ENCODE data around the gene PCDHGB2.
A peak's percentile ranks its signal among the peaks of the same experiment; 100 is the strongest.

The PCDHGB2 gene

DNA sequence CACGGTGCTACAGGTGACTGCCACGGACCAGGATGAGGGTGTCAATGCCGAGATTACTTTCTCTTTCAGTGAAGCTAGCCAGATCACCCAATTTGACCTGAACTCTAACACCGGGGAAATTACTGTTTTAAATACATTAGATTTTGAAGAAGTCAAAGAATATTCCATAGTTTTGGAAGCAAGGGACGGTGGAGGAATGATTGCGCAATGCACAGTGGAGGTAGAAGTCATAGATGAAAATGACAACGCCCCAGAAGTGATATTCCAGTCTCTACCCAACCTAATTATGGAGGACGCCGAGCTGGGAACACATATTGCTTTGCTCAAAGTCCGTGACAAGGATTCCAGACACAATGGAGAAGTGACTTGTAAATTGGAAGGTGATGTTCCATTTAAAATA lies 28.9 kb downstream of the PCDHGB2 start:
- no peaks in the 10 kb centered on the region for H3F3A ChIP-seq (ENCODE audit: low read depth)
- no peak overlapping the region for H3K9ac ChIP-seq (ENCODE audit: low read depth, low read length, poor library complexity, severe bottlenecking)
- no peak overlapping the region for H3K4me3 ChIP-seq (ENCODE audit: low read length, poor library complexity, severe bottlenecking)
- no peaks in the 10 kb centered on the region for H3K27me3 ChIP-seq (ENCODE audit: insufficient read depth, low read length, poor library complexity, severe bottlenecking)
- no peak for TF ChIP-seq EZH2phosphoT487 (IDR thresholded peaks at IDR 0.05; ENCODE audit: borderline replicate concordance)
- TF ChIP-seq, protein P1, sequence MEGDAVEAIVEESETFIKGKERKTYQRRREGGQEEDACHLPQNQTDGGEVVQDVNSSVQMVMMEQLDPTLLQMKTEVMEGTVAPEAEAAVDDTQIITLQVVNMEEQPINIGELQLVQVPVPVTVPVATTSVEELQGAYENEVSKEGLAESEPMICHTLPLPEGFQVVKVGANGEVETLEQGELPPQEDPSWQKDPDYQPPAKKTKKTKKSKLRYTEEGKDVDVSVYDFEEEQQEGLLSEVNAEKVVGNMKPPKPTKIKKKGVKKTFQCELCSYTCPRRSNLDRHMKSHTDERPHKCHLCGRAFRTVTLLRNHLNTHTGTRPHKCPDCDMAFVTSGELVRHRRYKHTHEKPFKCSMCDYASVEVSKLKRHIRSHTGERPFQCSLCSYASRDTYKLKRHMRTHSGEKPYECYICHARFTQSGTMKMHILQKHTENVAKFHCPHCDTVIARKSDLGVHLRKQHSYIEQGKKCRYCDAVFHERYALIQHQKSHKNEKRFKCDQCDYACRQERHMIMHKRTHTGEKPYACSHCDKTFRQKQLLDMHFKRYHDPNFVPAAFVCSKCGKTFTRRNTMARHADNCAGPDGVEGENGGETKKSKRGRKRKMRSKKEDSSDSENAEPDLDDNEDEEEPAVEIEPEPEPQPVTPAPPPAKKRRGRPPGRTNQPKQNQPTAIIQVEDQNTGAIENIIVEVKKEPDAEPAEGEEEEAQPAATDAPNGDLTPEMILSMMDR (conservative IDR thresholded peaks at IDR 0.05; ENCODE audit: low read length), result no peak
- H3K79me2 ChIP-seq (ENCODE audit: insufficient read depth, low read length), result no peaks in the 10 kb centered on the region
- H2AFZ ChIP-seq (ENCODE audit: low read length), result no peak overlapping the region
- no peaks in the 10 kb centered on the region for H4K20me1 ChIP-seq (ENCODE audit: insufficient read depth, low read length, poor library complexity, severe bottlenecking)
- no peaks in the 10 kb centered on the region for H3K9me3 ChIP-seq (ENCODE audit: insufficient read depth, low read depth, low read length)
- no peak overlapping the region for H3K4me2 ChIP-seq (ENCODE audit: low read depth, low read length, poor library complexity, severe bottlenecking)
- no peaks in the 10 kb centered on the region for H3K4me1 ChIP-seq (ENCODE audit: insufficient read depth, low read length, poor library complexity, severe bottlenecking)
- no peaks in the 10 kb centered on the region for H3K9me2 ChIP-seq (replicated peaks; ENCODE audit: low read depth, low read length)
- no peaks in the 10 kb centered on the region for H3K36me3 ChIP-seq (ENCODE audit: insufficient read depth, low read length)

DNA sequence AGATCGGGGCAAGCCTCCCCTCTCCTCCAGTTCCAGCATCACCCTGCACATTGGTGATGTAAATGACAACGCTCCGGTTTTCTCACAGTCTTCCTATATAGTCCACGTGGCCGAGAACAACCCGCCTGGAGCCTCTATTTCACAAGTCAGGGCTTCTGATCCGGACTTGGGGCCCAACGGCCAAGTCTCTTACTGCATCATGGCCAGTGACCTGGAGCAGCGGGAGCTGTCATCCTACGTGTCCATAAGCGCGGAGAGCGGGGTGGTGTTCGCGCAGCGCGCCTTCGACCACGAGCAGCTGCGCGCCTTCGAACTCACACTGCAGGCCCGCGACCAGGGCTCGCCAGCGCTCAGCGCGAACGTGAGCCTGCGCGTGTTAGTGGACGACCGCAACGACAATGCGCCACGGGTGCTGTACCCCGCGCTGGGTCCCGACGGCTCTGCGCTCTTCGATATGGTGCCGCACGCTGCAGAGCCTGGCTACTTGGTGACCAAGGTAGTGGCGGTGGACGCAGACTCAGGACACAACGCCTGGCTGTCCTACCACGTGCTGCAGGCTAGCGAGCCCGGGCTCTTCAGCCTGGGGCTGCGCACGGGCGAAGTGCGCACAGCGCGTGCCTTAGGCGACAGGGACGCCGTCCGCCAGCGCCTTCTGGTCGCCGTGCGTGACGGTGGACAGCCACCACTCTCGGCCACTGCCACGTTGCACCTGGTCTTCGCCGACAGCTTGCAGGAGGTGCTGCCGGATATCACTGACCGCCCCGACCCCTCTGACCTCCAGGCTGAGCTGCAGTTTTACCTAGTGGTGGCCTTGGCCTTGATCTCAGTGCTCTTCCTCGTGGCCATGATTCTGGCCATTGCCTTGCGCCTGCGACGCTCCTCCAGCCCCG lies 29.6 kb downstream of the PCDHGB2 start:
- Histone ChIP-seq H3K4me3 (ENCODE audit: low read length, poor library complexity, severe bottlenecking) (no peak overlapping the region), H3K4me1 (ENCODE audit: insufficient read depth, low read length, poor library complexity, severe bottlenecking) (no peaks in the 10 kb centered on the region), H3K36me3 (ENCODE audit: insufficient read depth, low read length) (no peaks in the 10 kb centered on the region), H3K9me3 (ENCODE audit: insufficient read depth, low read depth, low read length) (no peaks in the 10 kb centered on the region), H3F3A (ENCODE audit: low read depth) (no peaks in the 10 kb centered on the region), H2AFZ (ENCODE audit: low read length) (no peak overlapping the region), H3K4me2 (ENCODE audit: low read depth, low read length, poor library complexity, severe bottlenecking) (no peak overlapping the region), H4K20me1 (ENCODE audit: insufficient read depth, low read length, poor library complexity, severe bottlenecking) (no peaks in the 10 kb centered on the region), H3K9ac (ENCODE audit: low read depth, low read length, poor library complexity, severe bottlenecking) (no peak overlapping the region), H3K9me2 (replicated peaks; ENCODE audit: low read depth, low read length) (no peaks in the 10 kb centered on the region), H3K27me3 (ENCODE audit: insufficient read depth, low read length, poor library complexity, severe bottlenecking) (no peaks in the 10 kb centered on the region), H3K79me2 (ENCODE audit: insufficient read depth, low read length) (no peaks in the 10 kb centered on the region)
- TF ChIP-seq, protein P1 (conservative IDR thresholded peaks at IDR 0.05; ENCODE audit: low read length), result no peak
- TF ChIP-seq EZH2phosphoT487 (IDR thresholded peaks at IDR 0.05; ENCODE audit: borderline replicate concordance), result no peak

DNA sequence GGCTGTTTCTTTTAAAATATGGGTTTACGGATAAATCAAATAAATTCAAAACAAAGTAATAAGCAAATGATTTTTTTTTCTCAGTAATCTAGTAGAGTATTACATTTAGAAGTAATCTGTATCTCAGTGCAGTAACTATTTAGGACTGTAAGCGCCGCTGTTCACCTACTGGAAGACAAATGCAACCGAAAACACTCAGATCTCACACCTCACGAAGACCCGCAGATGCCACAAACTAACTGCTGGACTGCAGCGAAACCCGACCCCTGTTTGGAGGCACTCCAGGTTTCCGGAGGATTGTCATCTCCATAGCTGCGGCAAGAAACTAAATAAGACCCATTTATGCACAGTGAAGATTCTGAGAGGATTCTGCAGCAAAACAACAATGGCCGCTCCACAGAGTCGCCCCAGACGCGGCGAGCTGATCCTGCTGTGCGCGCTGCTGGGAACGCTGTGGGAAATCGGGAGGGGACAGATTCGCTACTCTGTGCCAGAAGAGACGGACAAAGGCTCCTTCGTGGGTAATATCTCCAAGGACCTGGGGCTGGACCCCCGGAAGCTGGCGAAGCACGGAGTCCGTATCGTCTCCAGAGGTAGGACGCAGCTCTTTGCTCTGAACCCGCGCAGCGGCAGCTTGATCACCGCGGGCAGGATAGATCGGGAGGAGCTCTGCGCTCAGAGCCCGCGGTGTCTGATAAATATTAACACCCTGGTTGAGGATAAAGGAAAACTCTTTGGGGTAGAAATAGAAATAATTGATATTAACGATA lies 32.8 kb downstream of the PCDHGB2 start, which contains the start of gene PCDHGA8:
Gene PCDHGA8 (plus strand): TSS at position 205 of the 770 bp plus-strand sequence. CDS start 181 bp downstream, at position 386.
- no peaks in the 10 kb centered on the region for H3K9me3 ChIP-seq (ENCODE audit: insufficient read depth, low read depth, low read length)
- H2AFZ ChIP-seq (ENCODE audit: low read length), result no peak within 1 kb of the TSS
- no peak within 1 kb of the TSS for H3K9ac ChIP-seq (ENCODE audit: low read depth, low read length, poor library complexity, severe bottlenecking)
- no peak for TF ChIP-seq EZH2phosphoT487 (IDR thresholded peaks at IDR 0.05; ENCODE audit: borderline replicate concordance)
- TF ChIP-seq, protein P1 (conservative IDR thresholded peaks at IDR 0.05; ENCODE audit: low read length), result peak; percentile 56
- no peaks in the 10 kb centered on the region for H3K36me3 ChIP-seq (ENCODE audit: insufficient read depth, low read length)
- H3K4me2 ChIP-seq (ENCODE audit: low read depth, low read length, poor library complexity, severe bottlenecking), result no peak within 1 kb of the TSS
- no peak within 1 kb of the TSS for H3K4me3 ChIP-seq (ENCODE audit: low read length, poor library complexity, severe bottlenecking)
- H3F3A ChIP-seq (ENCODE audit: low read depth), result no peaks in the 10 kb centered on the region
- H3K4me1 ChIP-seq (ENCODE audit: insufficient read depth, low read length, poor library complexity, severe bottlenecking), result no peaks in the 10 kb centered on the region
- no peaks in the 10 kb centered on the region for H4K20me1 ChIP-seq (ENCODE audit: insufficient read depth, low read length, poor library complexity, severe bottlenecking)
- no peaks in the 10 kb centered on the region for H3K79me2 ChIP-seq (ENCODE audit: insufficient read depth, low read length)
- H3K27me3 ChIP-seq (ENCODE audit: insufficient read depth, low read length, poor library complexity, severe bottlenecking), result no peaks in the 10 kb centered on the region
- no peaks in the 10 kb centered on the region for H3K9me2 ChIP-seq (replicated peaks; ENCODE audit: low read depth, low read length)

All from Loucy (cell line).